Trophoblast cell (in vitro differentiated cells and primary cell): Measurements from ENCODE around the gene CDH3. TPM values are rescaled to one million over a fixed set of nuclear protein-coding genes. Genes with fewer than 3 reads are reported as not detected.

Experiments used
- DNase-seq, 2 donors: peaks; one replicate each; pipeline ENCODE4 v3.0.0-alpha.2; 2016
- H2AFZ ChIP-seq: 2 replicates; pipeline ENCODE4 v1.6.1; 2013; ENCODE audit warnings: low read length, moderate library complexity, mild to moderate bottlenecking; ENCODE audit not compliant: insufficient read depth, poor library complexity
- H2AK5ac ChIP-seq: 2 replicates; pipeline ENCODE4 v1.6.1; 2013; ENCODE audit warnings: mild to moderate bottlenecking, low read length
- H2BK120ac ChIP-seq: 2 replicates; pipeline ENCODE4 v1.6.1; 2013; ENCODE audit warnings: low read length, mild to moderate bottlenecking, moderate library complexity; ENCODE audit not compliant: insufficient read depth, poor library complexity
- H2BK12ac ChIP-seq: 2 replicates; pipeline ENCODE4 v1.6.1; 2013; ENCODE audit warnings: mild to moderate bottlenecking, low read length, moderate library complexity
- H2BK5ac ChIP-seq: 2 replicates; pipeline ENCODE4 v1.6.1; 2013; ENCODE audit warnings: low read length, low read depth, moderate library complexity, mild to moderate bottlenecking; ENCODE audit not compliant: poor library complexity
- H3K14ac ChIP-seq: 2 replicates; pipeline ENCODE4 v1.6.1; 2013; ENCODE audit warnings: mild to moderate bottlenecking, low read length
- H3K18ac ChIP-seq: 2 replicates; pipeline ENCODE4 v1.6.1; 2013; ENCODE audit warnings: mild to moderate bottlenecking, low read length
- H3K23ac ChIP-seq: 2 replicates; pipeline ENCODE4 v1.6.1; 2013; ENCODE audit warnings: low read length
- H3K27ac ChIP-seq: 2 replicates; pipeline ENCODE4 v1.5.1; 2013; ENCODE audit warnings: low read depth, mild to moderate bottlenecking, inconsistent platforms, low read length, moderate library complexity
- H3K27me3 ChIP-seq: 2 replicates; pipeline ENCODE4 v1.6.1; 2013; ENCODE audit warnings: inconsistent platforms, mild to moderate bottlenecking, low read length, moderate library complexity; ENCODE audit not compliant: insufficient read depth
- H3K36me3 ChIP-seq, 2 experiments: 1 replicate in 1 of 2; 2 replicates in 1 of 2; pipeline ENCODE4 v1.6.1; 2013; ENCODE audit warnings: low read length in 2 of 2, mild to moderate bottlenecking in 2 of 2, moderate library complexity in 1 of 2; ENCODE audit not compliant: insufficient read depth in 2 of 2, control insufficient read depth in 1 of 2
- H3K4ac ChIP-seq: 2 replicates; pipeline ENCODE4 v1.6.1; 2013; ENCODE audit warnings: low read depth, mild to moderate bottlenecking, low read length, moderate library complexity
- H3K4me1 ChIP-seq, 2 experiments: 1 replicate in 1 of 2; 2 replicates in 1 of 2; pipeline ENCODE4 v1.6.1; 2013; ENCODE audit warnings: low read length in 2 of 2, mild to moderate bottlenecking in 2 of 2, moderate library complexity in 1 of 2; ENCODE audit not compliant: insufficient read depth in 2 of 2, control insufficient read depth in 1 of 2
- H3K4me2 ChIP-seq: 2 replicates; pipeline ENCODE4 v1.6.1; 2013; ENCODE audit warnings: inconsistent platforms, mild to moderate bottlenecking, low read length, moderate library complexity
- H3K4me3 ChIP-seq: 2 replicates; pipeline ENCODE4 v1.5.1; 2013; ENCODE audit warnings: mild to moderate bottlenecking, low read depth, low read length, inconsistent platforms
- H3K79me1 ChIP-seq: one replicate; pipeline ENCODE4 v1.6.1; 2013; ENCODE audit warnings: low read length
- H3K79me2 ChIP-seq: 2 replicates; pipeline ENCODE4 v1.6.1; 2013; ENCODE audit warnings: low read length, mild to moderate bottlenecking; ENCODE audit not compliant: control insufficient read depth, insufficient read depth, poor library complexity
- H3K9ac ChIP-seq: 2 replicates; pipeline ENCODE4 v1.6.1; 2013; ENCODE audit warnings: mild to moderate bottlenecking, low read length
- H3K9me3 ChIP-seq: 2 replicates; pipeline ENCODE4 v1.6.1; 2013; ENCODE audit warnings: low read depth, mild to moderate bottlenecking, control low read depth, inconsistent platforms, low read length; ENCODE audit not compliant: insufficient read depth
- H4K12ac ChIP-seq: 2 replicates; pipeline ENCODE4 v1.6.1; 2013; ENCODE audit warnings: low read depth, mild to moderate bottlenecking, low read length, moderate library complexity
- H4K8ac ChIP-seq: 2 replicates; pipeline ENCODE4 v1.6.1; 2013; ENCODE audit warnings: low read depth, mild to moderate bottlenecking, low read length, moderate library complexity
- H4K91ac ChIP-seq: one replicate; pipeline ENCODE4 v1.6.1; 2013; ENCODE audit warnings: low read depth, mild to moderate bottlenecking, low read length, moderate library complexity
- WGBS: extraction: QIAGEN DNeasy Blood & Tissue Kit; methylation state at CpG from one replicate; pipeline ENCODE4 v1.1.7; 2013; ENCODE audit warnings: missing lambda C conversion rate; ENCODE audit not compliant: insufficient read length, insufficient coverage; ENCODE audit errors: extremely low coverage; 5-methylcytosine and 5-hydroxymethylcytosine counted together
- polyA plus RNA-seq: library from polyadenylated mRNA; stranded (reverse); fragments of 200-250 nt; gene quantifications from 2 replicates; pipeline ENCODE4 v1.2.3, GENCODE V29; 2013

Gene CDH3
- 306 and 323 TPM in 2 replicates for polyA plus RNA-seq

GRCh38 chr16:68644715-68645493, at the start of gene CDH3:
Gene CDH3, plus strand, starts transcription at chr16:68645310. Its CDS starts 70 bp downstream, at chr16:68645380.
- no peak within 1 kb of the TSS for H3K23ac ChIP-seq
- H3K4me2 ChIP-seq, result peak within 1 kb of the TSS; percentile 73
- peak within 1 kb of the TSS; percentile 97 for H2BK5ac ChIP-seq
- H3K18ac ChIP-seq, result peak within 1 kb of the TSS; percentile 93
- peaks cover 35% of the 10 kb centered on the region for H3K79me1 ChIP-seq
- peak within 1 kb of the TSS; percentile 49 for H2AK5ac ChIP-seq
- peak within 1 kb of the TSS; percentile 98 for H2BK120ac ChIP-seq
- peak within 1 kb of the TSS; percentile 92 for H3K4me3 ChIP-seq
- peak within 1 kb of the TSS; percentile 95 for H4K91ac ChIP-seq
- peak within 1 kb of the TSS; percentile 96 for H3K27ac ChIP-seq
- no peaks in the 10 kb centered on the region for H3K27me3 ChIP-seq
- H4K12ac ChIP-seq, result peak within 1 kb of the TSS; percentile 55
- H3K9me3 ChIP-seq, result no peaks in the 10 kb centered on the region
- H3K9ac ChIP-seq, result peak within 1 kb of the TSS; percentile 88
- H3K79me2 ChIP-seq, result peaks cover 25% of the 10 kb centered on the region
- peaks cover 21 to 44% of the 10 kb centered on the region in 2 experiments for H3K4me1 ChIP-seq
- DNase-seq, result peak; percentile 7 to 33
- peaks cover 4 to 5% of the 10 kb centered on the region in 2 experiments for H3K36me3 ChIP-seq
- H4K8ac ChIP-seq, result peak within 1 kb of the TSS; percentile 77
- H2BK12ac ChIP-seq, result peak within 1 kb of the TSS; percentile 58
- H3K14ac ChIP-seq, result peak within 1 kb of the TSS; percentile 97
- peak within 1 kb of the TSS; percentile 74 for H2AFZ ChIP-seq
- H3K4ac ChIP-seq, result peak within 1 kb of the TSS; percentile 87
- no CpG with 5 or more reads among the region's 53 CpGs for WGBS

DNA sequence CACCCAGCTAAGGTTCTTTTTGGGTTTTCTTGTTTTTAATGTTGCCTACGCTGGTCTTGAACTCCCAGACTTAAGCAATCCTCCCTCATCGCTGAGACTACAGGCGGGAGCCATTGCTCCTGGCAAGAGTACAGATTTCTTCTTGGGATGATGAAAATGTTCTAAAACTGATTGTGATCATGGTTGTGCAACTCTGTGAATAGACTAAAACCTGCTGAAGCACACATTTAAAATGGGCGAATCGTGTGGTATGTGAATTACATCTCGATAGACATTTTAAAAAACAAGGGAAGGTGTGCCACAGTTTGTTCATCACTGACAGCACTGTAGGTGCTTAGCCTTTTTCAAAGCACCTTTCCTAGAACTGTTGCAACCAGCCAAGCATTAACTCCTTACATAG, 48.8 kb upstream of the CDH3 start:
- Histone ChIP-seq H3K27me3 (no peaks in the 10 kb centered on the region), H2AFZ (no peak overlapping the region), H3K4me3 (no peak overlapping the region), H3K4me2 (no peak overlapping the region), H2BK5ac (no peak overlapping the region), H3K27ac (no peak overlapping the region), H4K8ac (no peak overlapping the region), H3K79me2 (no peaks in the 10 kb centered on the region), H3K14ac (no peak overlapping the region), H2AK5ac (no peak overlapping the region), H3K9ac (no peak overlapping the region), H3K36me3 (no peaks in the 10 kb centered on the region), H3K23ac (no peak overlapping the region), H4K12ac (no peak overlapping the region), H2BK120ac (no peak overlapping the region), H2BK12ac (no peak overlapping the region), H3K4me1 (no peaks in the 10 kb centered on the region), H3K9me3 (no peaks in the 10 kb centered on the region), H3K4ac (no peak overlapping the region), H3K79me1 (no peaks in the 10 kb centered on the region), H3K18ac (no peak overlapping the region), H4K91ac (no peak overlapping the region)
- DNase-seq, result peak; percentile 64 to 92
- WGBS, result no CpG with 5 or more reads among the region's 6 CpGs

GRCh38 chr16:68599586-68599985, 45.5 kb upstream of the CDH3 start:
- Histone ChIP-seq H3K27ac (no peak overlapping the region), H2AK5ac (no peak overlapping the region), H2BK120ac (no peak overlapping the region), H3K14ac (no peak overlapping the region), H3K4me2 (no peak overlapping the region), H3K4ac (no peak overlapping the region), H3K23ac (no peak overlapping the region), H3K4me1 (no peaks in the 10 kb centered on the region), H2BK5ac (no peak overlapping the region), H3K79me2 (no peaks in the 10 kb centered on the region), H3K4me3 (no peak overlapping the region), H3K79me1 (no peaks in the 10 kb centered on the region), H3K9me3 (no peaks in the 10 kb centered on the region), H4K91ac (no peak overlapping the region), H2BK12ac (no peak overlapping the region), H4K12ac (no peak overlapping the region), H3K18ac (no peak overlapping the region), H3K27me3 (no peaks in the 10 kb centered on the region), H4K8ac (no peak overlapping the region), H2AFZ (no peak overlapping the region), H3K9ac (no peak overlapping the region), H3K36me3 (no peaks in the 10 kb centered on the region)
- DNase-seq, result no peak
- WGBS, result no CpG with 5 or more reads among the region's 1 CpG

DNA sequence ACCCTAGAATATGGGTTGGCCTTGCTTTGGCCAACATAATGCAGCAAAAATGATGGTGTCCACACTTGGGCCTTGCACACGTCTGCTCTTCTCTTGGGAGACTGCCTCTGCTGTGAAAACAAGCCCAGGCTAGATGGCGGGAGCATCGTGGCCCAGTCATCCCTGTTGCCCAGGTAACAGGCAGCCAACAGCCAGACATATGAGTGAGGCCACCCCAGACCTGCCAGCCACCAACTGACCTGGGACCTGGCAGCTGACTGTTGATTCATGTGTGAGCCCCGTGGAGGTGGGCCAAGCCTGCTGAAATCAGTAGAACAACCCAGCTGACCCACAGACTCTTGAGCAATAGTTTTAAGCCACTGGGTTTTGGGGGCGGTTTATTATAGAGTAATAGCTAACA, 39.4 kb upstream of the CDH3 start:
- H3K79me2 ChIP-seq, result no peaks in the 10 kb centered on the region
- no peak overlapping the region for H2BK12ac ChIP-seq
- no peak overlapping the region for H3K23ac ChIP-seq
- H4K8ac ChIP-seq, result no peak overlapping the region
- WGBS, result no CpG with 5 or more reads among the region's 5 CpGs
- no peak for DNase-seq
- H3K18ac ChIP-seq, result no peak overlapping the region
- H2AFZ ChIP-seq, result no peak overlapping the region
- no peak overlapping the region for H3K4me2 ChIP-seq
- no peaks in the 10 kb centered on the region for H3K27me3 ChIP-seq
- H3K9me3 ChIP-seq, result no peaks in the 10 kb centered on the region
- no peak overlapping the region for H2AK5ac ChIP-seq
- no peak overlapping the region for H4K12ac ChIP-seq
- H2BK120ac ChIP-seq, result no peak overlapping the region
- H3K79me1 ChIP-seq, result no peaks in the 10 kb centered on the region
- H3K4me1 ChIP-seq, result peaks cover 0 to 6% of the 10 kb centered on the region in 2 experiments
- no peak overlapping the region for H3K27ac ChIP-seq
- no peak overlapping the region for H4K91ac ChIP-seq
- H3K36me3 ChIP-seq, result no peaks in the 10 kb centered on the region
- H3K4me3 ChIP-seq, result no peak overlapping the region
- no peak overlapping the region for H2BK5ac ChIP-seq
- H3K9ac ChIP-seq, result no peak overlapping the region
- H3K4ac ChIP-seq, result no peak overlapping the region
- H3K14ac ChIP-seq, result no peak overlapping the region
